A549 treated with Mapracorat at 1 μM for 4 hours (cell line): ENCODE measurements around the gene KRT74. TPM values are rescaled to one million over a fixed set of nuclear protein-coding genes. Genes with fewer than 3 reads are reported as not detected.

Experiments used
- total RNA-seq: library from RNA; stranded (reverse); fragments of 200-300 nt; extraction: Qiagen RNA extraction; gene quantifications from 5 replicates; pipeline ENCODE4 v1.2.3, GENCODE V29; 2022

The KRT74 gene
- total RNA-seq, result not detected in 5 replicates

GRCh38 chr12:52573743-52574142 is at the start of gene KRT74:
TSS of gene KRT74 (minus strand) at chr12:52573843. CDS start at chr12:52573777, 66 bp downstream.

GRCh38 chr12:52618216-52618615 is 44.6 kb upstream of the KRT74 start, which contains the start of gene KRT73:
TSS of gene KRT73 (minus strand) at chr12:52618559. CDS start at chr12:52618524, 35 bp downstream.

GRCh38 chr12:52600941-52601481 is 27.4 kb upstream of the KRT74 start, which contains the start of gene KRT72:
TSS of gene KRT72 (minus strand) at chr12:52601463. CDS start at chr12:52601452, 11 bp downstream.

GRCh38 chr12:52552681-52553195 is 20.9 kb downstream of the KRT74 start, which contains the start of gene KRT71:
TSS of gene KRT71 (minus strand) at chr12:52553145. CDS start at chr12:52553077, 68 bp downstream.

GRCh38 chr12:52519826-52520662 is 53.6 kb downstream of the KRT74 start, which contains the start of gene KRT5:
TSS of gene KRT5 (minus strand) at chr12:52520394. CDS start at chr12:52520296, 98 bp downstream.

Other genes with a start within 250 kb of the KRT74 start
- 0.06 to 0.08 TPM (median 0.07 TPM) in 4 of 5 replicates, not detected in the other for gene KRT85, start 206.4 kb downstream of the KRT74 start, total RNA-seq
- not detected in 5 replicates for gene KRT84, start 188.2 kb downstream of the KRT74 start, total RNA-seq
- gene KRT82, start 167.5 kb downstream of the KRT74 start, total RNA-seq, result not detected in 5 replicates
- 0.07 to 0.14 TPM (median 0.10 TPM) in 4 of 5 replicates, not detected in the other for gene KRT75, start 139.5 kb downstream of the KRT74 start, total RNA-seq
- 0.07 TPM in 1 of 5 replicates, not detected in the others for gene KRT6B, start 121.7 kb downstream of the KRT74 start, total RNA-seq
- not detected in 5 replicates for gene KRT6C, start 100.0 kb downstream of the KRT74 start, total RNA-seq
- 8.1 to 10.8 TPM (median 8.4 TPM) in 5 replicates for gene KRT6A, start 80.6 kb downstream of the KRT74 start, total RNA-seq
- gene KRT5, start 53.4 kb downstream of the KRT74 start, total RNA-seq, result 0.26 to 0.79 TPM (median 0.62 TPM) in 5 replicates
- gene KRT71, start 20.7 kb downstream of the KRT74 start, total RNA-seq, result not detected in 5 replicates
- not detected in 5 replicates for gene KRT72, start 27.6 kb upstream of the KRT74 start, total RNA-seq
- 0.06 TPM in 1 of 5 replicates, not detected in the others for gene KRT73, start 44.7 kb upstream of the KRT74 start, total RNA-seq
- gene KRT2, start 78.4 kb upstream of the KRT74 start, total RNA-seq, result not detected in 5 replicates
- not detected in 5 replicates for gene KRT1, start 106.6 kb upstream of the KRT74 start, total RNA-seq
- not detected in 5 replicates for gene KRT77, start 129.7 kb upstream of the KRT74 start, total RNA-seq
- gene KRT76, start 203.5 kb upstream of the KRT74 start, total RNA-seq, result not detected in 5 replicates
- 0.06 to 0.11 TPM in 2 of 5 replicates, not detected in the others for gene KRT3, start 222.3 kb upstream of the KRT74 start, total RNA-seq
- 2.1 to 4.0 TPM (median 3.4 TPM) in 5 replicates for gene KRT4, start 240.3 kb upstream of the KRT74 start, total RNA-seq